Stimulated activated naive B cell treated with anti-CD40 and anti-IgM and Interleukin-4, amounts not matched to agents 10 μg/mL and 1 μg/mL and 100 μg/mL, for 72 hours (primary cell): Measurements from ENCODE around the gene NIM1K.
A peak's percentile ranks its signal among the peaks of the same experiment; 100 is the strongest.
"Not testable (repeated sequence)": the region's sequence is repeated elsewhere in the genome, so short reads cannot be mapped to it uniquely, and the experiment has no call there.

Experiments
- ATAC-seq, 2 donors: fragments of 150-1000 bp; cut with Tn5 transposase; replicated peaks; 2 replicates each; pipeline ENCODE4 v1.10.0; 2021; ENCODE audit warnings: moderate library complexity in 1 of 2
- DNase-seq: peaks from one replicate; pipeline ENCODE4 v3.0.0; 2021
- H3K27ac Mint-ChIP-seq: one replicate; pipeline ENCODE4 v1.8.0; 2022; ENCODE audit warnings: mild to moderate bottlenecking, mixed read lengths
- H3K27me3 Mint-ChIP-seq, 2 donors: one replicate each; pipeline ENCODE4 v1.8.0; 2022; ENCODE audit warnings: mixed read lengths in 2 of 2
- H3K36me3 Mint-ChIP-seq, 2 donors: one replicate each; pipeline ENCODE4 v1.8.0; 2022; ENCODE audit warnings: mixed read lengths in 2 of 2, mild to moderate bottlenecking in 1 of 2
- H3K4me1 Mint-ChIP-seq, 2 donors: one replicate each; pipeline ENCODE4 v1.8.0; 2022; ENCODE audit warnings: mixed read lengths in 2 of 2, mild to moderate bottlenecking in 1 of 2
- H3K4me3 Mint-ChIP-seq, 2 donors: one replicate each; pipeline ENCODE4 v1.8.0; 2022; ENCODE audit warnings: mild to moderate bottlenecking in 2 of 2, mixed read lengths in 2 of 2, moderate library complexity in 1 of 2
- H3K9me3 Mint-ChIP-seq, 2 donors: one replicate each; pipeline ENCODE4 v1.8.0; 2022; ENCODE audit warnings: mixed read lengths in 2 of 2, mild to moderate bottlenecking in 1 of 2

NIM1K gene

GRCh38 chr5:43197535-43197934, 5.5 kb downstream of the NIM1K start:
- Mint-ChIP-seq H3K4me1 (peaks cover 8 to 11% of the 10 kb centered on the region in 2 donors), H3K36me3 (peaks cover 2 to 4% of the 10 kb centered on the region in 2 donors), H3K4me3 (no peak overlapping the region), H3K27ac (no peak overlapping the region), H3K9me3 (no peaks in the 10 kb centered on the region), H3K27me3 (peaks cover 9 to 11% of the 10 kb centered on the region in 2 donors)
- no peak for DNase-seq
- ATAC-seq, result no peak

GRCh38 chr5:43201442-43201841, 9.4 kb downstream of the NIM1K start:
- not testable (repeated sequence) for H3K27me3 Mint-ChIP-seq, H3K4me3 Mint-ChIP-seq, H3K4me1 Mint-ChIP-seq, H3K27ac Mint-ChIP-seq, H3K9me3 Mint-ChIP-seq, H3K36me3 Mint-ChIP-seq
- DNase-seq (peak; percentile 13), ATAC-seq (peak in 1 of 2 donors; percentile 46)

- no peak overlapping the region for H3K4me3 Mint-ChIP-seq
- no peaks in the 10 kb centered on the region for H3K9me3 Mint-ChIP-seq
- H3K36me3 Mint-ChIP-seq, result peaks cover 2 to 4% of the 10 kb centered on the region in 2 donors
- DNase-seq (no peak), ATAC-seq (no peak)
- peaks cover 8 to 10% of the 10 kb centered on the region in 2 donors for H3K27me3 Mint-ChIP-seq
- peak overlapping the region; percentile 48 for H3K27ac Mint-ChIP-seq
- H3K4me1 Mint-ChIP-seq, result no peaks in the 10 kb centered on the region
These were observed 10.4 kb downstream of the NIM1K start for GRCh38 chr5:43202380-43202779.

GRCh38 chr5:43203373-43203772, 11.3 kb downstream of the NIM1K start:
- Mint-ChIP-seq H3K4me1 (no peaks in the 10 kb centered on the region), H3K9me3 (no peaks in the 10 kb centered on the region), H3K27ac (no peak overlapping the region), H3K27me3 (peaks cover 9 to 11% of the 10 kb centered on the region in 2 donors), H3K4me3 (no peak overlapping the region), H3K36me3 (peaks cover 2 to 4% of the 10 kb centered on the region in 2 donors)
- no peak for ATAC-seq
- no peak for DNase-seq

- DNase-seq (no peak), ATAC-seq (no peak)
- Mint-ChIP-seq H3K9me3 (no peaks in the 10 kb centered on the region), H3K27ac (no peak overlapping the region), H3K4me3 (no peak overlapping the region), H3K27me3 (peaks cover 11 to 12% of the 10 kb centered on the region in 2 donors), H3K36me3 (peaks cover 2 to 4% of the 10 kb centered on the region in 2 donors), H3K4me1 (no peaks in the 10 kb centered on the region)
These were observed 12.9 kb downstream of the NIM1K start for GRCh38 chr5:43204958-43205357.

- H3K4me3 Mint-ChIP-seq, result no peak overlapping the region
- peaks cover 15 to 28% of the 10 kb centered on the region in 2 donors for H3K27me3 Mint-ChIP-seq
- DNase-seq (no peak), ATAC-seq (no peak)
- H3K9me3 Mint-ChIP-seq, result no peaks in the 10 kb centered on the region
- no peaks in the 10 kb centered on the region for H3K36me3 Mint-ChIP-seq
- no peaks in the 10 kb centered on the region for H3K4me1 Mint-ChIP-seq
- no peak overlapping the region for H3K27ac Mint-ChIP-seq
These were observed 15.6 kb downstream of the NIM1K start for GRCh38 chr5:43207601-43208000.

GRCh38 chr5:43208658-43209057, 16.6 kb downstream of the NIM1K start:
- Mint-ChIP-seq H3K4me1 (no peaks in the 10 kb centered on the region), H3K36me3 (no peaks in the 10 kb centered on the region), H3K27me3 (peaks cover 15 to 31% of the 10 kb centered on the region in 2 donors), H3K4me3 (no peak overlapping the region), H3K9me3 (no peaks in the 10 kb centered on the region), H3K27ac (no peak overlapping the region)
- DNase-seq (no peak), ATAC-seq (no peak)

GRCh38 chr5:43209060-43209459, 17.0 kb downstream of the NIM1K start:
- Mint-ChIP-seq H3K4me3 (no peak overlapping the region), H3K4me1 (no peaks in the 10 kb centered on the region), H3K27ac (no peak overlapping the region), H3K36me3 (no peaks in the 10 kb centered on the region), H3K9me3 (no peaks in the 10 kb centered on the region), H3K27me3 (peaks cover 15 to 35% of the 10 kb centered on the region in 2 donors)
- ATAC-seq (no peak), DNase-seq (no peak)

- Mint-ChIP-seq H3K27me3 (peaks cover 15 to 39% of the 10 kb centered on the region in 2 donors), H3K4me3 (no peak overlapping the region), H3K9me3 (no peaks in the 10 kb centered on the region), H3K36me3 (no peaks in the 10 kb centered on the region), H3K4me1 (no peaks in the 10 kb centered on the region), H3K27ac (no peak overlapping the region)
- DNase-seq (no peak), ATAC-seq (no peak)
These were observed 17.8 kb downstream of the NIM1K start for GRCh38 chr5:43209833-43210232.

GRCh38 chr5:43210570-43210969, 18.5 kb downstream of the NIM1K start:
- no peak for DNase-seq
- Mint-ChIP-seq H3K4me1 (no peaks in the 10 kb centered on the region), H3K4me3 (no peak overlapping the region), H3K9me3 (no peaks in the 10 kb centered on the region), H3K27ac (no peak overlapping the region), H3K36me3 (no peaks in the 10 kb centered on the region), H3K27me3 (peaks cover 15 to 39% of the 10 kb centered on the region in 2 donors)
- no peak for ATAC-seq

- no peaks in the 10 kb centered on the region for H3K4me1 Mint-ChIP-seq
- ATAC-seq (no peak), DNase-seq (no peak)
- H3K27me3 Mint-ChIP-seq, result peaks cover 7 to 28% of the 10 kb centered on the region in 2 donors
- peaks cover 0 to 2% of the 10 kb centered on the region in 2 donors for H3K9me3 Mint-ChIP-seq
- H3K27ac Mint-ChIP-seq, result no peak overlapping the region
- H3K36me3 Mint-ChIP-seq, result peaks cover 3 to 7% of the 10 kb centered on the region in 2 donors
- no peak overlapping the region for H3K4me3 Mint-ChIP-seq
These were observed 21.9 kb downstream of the NIM1K start for GRCh38 chr5:43213951-43214350.

- ATAC-seq, result peak in 1 of 2 donors; percentile 14
- H3K4me3 Mint-ChIP-seq, result no peak overlapping the region
- no peak overlapping the region for H3K27ac Mint-ChIP-seq
- H3K9me3 Mint-ChIP-seq, result peaks cover 0 to 2% of the 10 kb centered on the region in 2 donors
- H3K36me3 Mint-ChIP-seq, result peaks cover 3 to 7% of the 10 kb centered on the region in 2 donors
- no peak for DNase-seq
- H3K27me3 Mint-ChIP-seq, result peaks cover 7 to 27% of the 10 kb centered on the region in 2 donors
- H3K4me1 Mint-ChIP-seq, result no peaks in the 10 kb centered on the region
These were observed 23.1 kb downstream of the NIM1K start for GRCh38 chr5:43215073-43215631.

GRCh38 chr5:43216941-43217340, 24.9 kb downstream of the NIM1K start:
- DNase-seq (no peak), ATAC-seq (no peak)
- Mint-ChIP-seq H3K9me3 (peaks cover 0 to 2% of the 10 kb centered on the region in 2 donors), H3K27ac (no peak overlapping the region), H3K4me3 (no peak overlapping the region), H3K36me3 (peaks cover 3 to 7% of the 10 kb centered on the region in 2 donors), H3K27me3 (peaks cover 0 to 15% of the 10 kb centered on the region in 2 donors), H3K4me1 (no peaks in the 10 kb centered on the region)

- ATAC-seq, result no peak
- Mint-ChIP-seq H3K4me3 (no peak overlapping the region), H3K4me1 (no peaks in the 10 kb centered on the region)
These were observed 27.1 kb downstream of the NIM1K start for GRCh38 chr5:43219120-43219519.

GRCh38 chr5:43221502-43221901, 29.5 kb downstream of the NIM1K start:
- Mint-ChIP-seq H3K36me3 (peaks cover 3 to 7% of the 10 kb centered on the region in 2 donors), H3K4me3 (no peak overlapping the region), H3K27me3 (no peaks in the 10 kb centered on the region), H3K9me3 (peaks cover 0 to 2% of the 10 kb centered on the region in 2 donors), H3K27ac (no peak overlapping the region), H3K4me1 (no peaks in the 10 kb centered on the region)
- DNase-seq (no peak), ATAC-seq (no peak)

More at GRCh38 chr5:43219120-43219519, 27.1 kb downstream of the NIM1K start:
- Mint-ChIP-seq H3K9me3 (peaks cover 0 to 2% of the 10 kb centered on the region in 2 donors), H3K36me3 (peaks cover 3 to 7% of the 10 kb centered on the region in 2 donors), H3K27ac (no peak overlapping the region), H3K27me3 (peaks cover 0 to 4% of the 10 kb centered on the region in 2 donors)
- DNase-seq, result no peak
